ENCODE data around the gene ST3GAL5.

Gene ST3GAL5

DNA sequence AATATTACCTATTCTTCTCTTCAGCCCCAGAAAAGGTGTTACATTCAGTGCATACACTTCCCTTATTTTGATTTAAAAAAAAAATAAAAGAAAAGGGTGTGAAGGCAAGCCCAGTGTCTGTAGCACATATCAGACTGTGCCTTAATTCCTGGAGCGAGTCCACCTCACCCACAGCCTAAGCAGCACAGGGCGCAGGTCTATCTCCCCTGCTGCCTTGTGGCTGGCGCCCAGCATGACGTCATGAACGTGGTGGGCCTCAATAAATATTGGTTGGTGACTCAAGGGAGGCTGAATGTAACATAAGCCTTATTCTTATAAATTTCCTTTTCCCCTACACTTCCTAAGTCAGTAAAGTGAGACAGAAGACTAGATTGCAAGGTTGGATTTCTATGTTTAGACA lies 26.4 kb downstream of the ST3GAL5 start:
- no peak for DNase-seq
- H3K36me3 ChIP-seq: no peaks in the 10 kb centered on the region
- no peaks in the 10 kb centered on the region for H3K9me3 ChIP-seq
- H3K4me3 ChIP-seq (ENCODE audit: low read depth, low read length): no peak overlapping the region
- no peaks in the 10 kb centered on the region for H3K27me3 ChIP-seq
- TF ChIP-seq, protein P1, sequence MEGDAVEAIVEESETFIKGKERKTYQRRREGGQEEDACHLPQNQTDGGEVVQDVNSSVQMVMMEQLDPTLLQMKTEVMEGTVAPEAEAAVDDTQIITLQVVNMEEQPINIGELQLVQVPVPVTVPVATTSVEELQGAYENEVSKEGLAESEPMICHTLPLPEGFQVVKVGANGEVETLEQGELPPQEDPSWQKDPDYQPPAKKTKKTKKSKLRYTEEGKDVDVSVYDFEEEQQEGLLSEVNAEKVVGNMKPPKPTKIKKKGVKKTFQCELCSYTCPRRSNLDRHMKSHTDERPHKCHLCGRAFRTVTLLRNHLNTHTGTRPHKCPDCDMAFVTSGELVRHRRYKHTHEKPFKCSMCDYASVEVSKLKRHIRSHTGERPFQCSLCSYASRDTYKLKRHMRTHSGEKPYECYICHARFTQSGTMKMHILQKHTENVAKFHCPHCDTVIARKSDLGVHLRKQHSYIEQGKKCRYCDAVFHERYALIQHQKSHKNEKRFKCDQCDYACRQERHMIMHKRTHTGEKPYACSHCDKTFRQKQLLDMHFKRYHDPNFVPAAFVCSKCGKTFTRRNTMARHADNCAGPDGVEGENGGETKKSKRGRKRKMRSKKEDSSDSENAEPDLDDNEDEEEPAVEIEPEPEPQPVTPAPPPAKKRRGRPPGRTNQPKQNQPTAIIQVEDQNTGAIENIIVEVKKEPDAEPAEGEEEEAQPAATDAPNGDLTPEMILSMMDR (IDR thresholded peaks at IDR 0.05; ENCODE audit: low read depth, low read length): no peak
- H3K4me1 ChIP-seq: no peaks in the 10 kb centered on the region

DNA sequence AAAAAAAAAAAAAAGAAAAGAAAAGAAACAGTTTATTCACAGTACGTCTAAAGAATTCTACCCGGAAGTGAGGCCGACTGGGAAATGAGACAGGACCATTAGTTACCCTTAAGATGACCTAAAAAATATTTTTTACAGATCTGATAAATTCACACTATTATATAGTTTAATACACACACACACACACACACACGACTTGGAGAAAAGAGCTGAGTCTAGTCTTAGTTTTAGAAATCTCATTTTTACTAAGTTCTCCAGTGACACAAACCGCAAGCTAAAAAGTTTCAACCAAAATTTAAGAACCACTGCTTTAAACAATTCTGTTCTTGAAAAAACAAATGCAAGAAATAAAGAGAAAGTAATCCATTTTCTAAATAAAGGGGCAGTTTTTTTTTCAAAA lies 27.1 kb downstream of the ST3GAL5 start:
- Histone ChIP-seq H3K27me3 (no peaks in the 10 kb centered on the region), H3K4me1 (no peaks in the 10 kb centered on the region), H3K36me3 (no peaks in the 10 kb centered on the region)

DNA sequence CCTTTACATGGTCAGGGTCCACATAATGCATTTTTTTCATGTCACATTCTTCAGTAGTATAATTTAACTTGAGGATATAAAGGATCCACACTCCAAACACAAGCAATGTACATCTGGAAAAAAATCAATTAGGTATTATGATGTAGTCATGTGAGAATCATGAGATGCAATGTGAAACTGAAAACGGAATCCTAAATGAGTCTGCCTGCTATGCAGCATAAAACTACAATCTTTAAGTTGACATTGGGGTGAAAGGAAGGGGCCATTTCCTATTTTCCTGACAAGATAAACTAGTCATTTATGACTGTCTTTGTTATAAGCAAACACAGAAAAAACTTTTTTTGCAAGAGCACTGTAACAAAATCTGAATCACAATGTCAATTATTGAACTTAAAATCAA lies 27.6 kb downstream of the ST3GAL5 start:
- no peak overlapping the region for H3K4me3 ChIP-seq (ENCODE audit: low read depth, low read length)
- no peaks in the 10 kb centered on the region for H3K9me3 ChIP-seq
- H3K27me3 ChIP-seq: no peaks in the 10 kb centered on the region
- no peaks in the 10 kb centered on the region for H3K4me1 ChIP-seq
- DNase-seq: no peak
- H3K36me3 ChIP-seq: no peaks in the 10 kb centered on the region
- TF ChIP-seq, protein P1 (IDR thresholded peaks at IDR 0.05; ENCODE audit: low read depth, low read length): no peak

More for the DNA sequence above, 27.1 kb downstream of the ST3GAL5 start:
- TF ChIP-seq, protein P1 (IDR thresholded peaks at IDR 0.05; ENCODE audit: low read depth, low read length): no peak
- H3K9me3 ChIP-seq: no peaks in the 10 kb centered on the region
- H3K4me3 ChIP-seq (ENCODE audit: low read depth, low read length): no peak overlapping the region
- DNase-seq: no peak

DNA sequence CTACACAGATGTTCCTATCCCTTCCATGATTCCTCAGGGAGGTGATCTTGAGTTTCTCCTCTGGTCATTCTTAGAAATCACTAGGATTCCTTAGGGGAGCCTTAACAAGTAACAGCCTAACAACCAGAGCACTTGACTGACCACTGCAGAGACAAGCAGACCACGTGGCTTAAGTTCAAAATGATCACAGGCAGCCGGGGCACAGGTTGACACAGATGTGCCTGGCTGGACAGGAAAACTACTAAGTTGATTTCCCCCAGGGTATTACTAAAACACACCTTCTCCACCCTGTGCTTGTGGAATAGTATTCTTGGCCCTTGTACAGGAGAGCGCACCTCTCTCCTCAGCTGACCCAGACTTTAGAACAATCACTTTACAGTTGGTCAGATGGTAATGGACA lies 29.9 kb downstream of the ST3GAL5 start:
- no peaks in the 10 kb centered on the region for H3K36me3 ChIP-seq
- no peaks in the 10 kb centered on the region for H3K27me3 ChIP-seq
- no peak overlapping the region for H3K4me3 ChIP-seq (ENCODE audit: low read depth, low read length)
- H3K9me3 ChIP-seq: no peaks in the 10 kb centered on the region
- DNase-seq: no peak
- no peaks in the 10 kb centered on the region for H3K4me1 ChIP-seq
- TF ChIP-seq, protein P1 (IDR thresholded peaks at IDR 0.05; ENCODE audit: low read depth, low read length): no peak

DNA sequence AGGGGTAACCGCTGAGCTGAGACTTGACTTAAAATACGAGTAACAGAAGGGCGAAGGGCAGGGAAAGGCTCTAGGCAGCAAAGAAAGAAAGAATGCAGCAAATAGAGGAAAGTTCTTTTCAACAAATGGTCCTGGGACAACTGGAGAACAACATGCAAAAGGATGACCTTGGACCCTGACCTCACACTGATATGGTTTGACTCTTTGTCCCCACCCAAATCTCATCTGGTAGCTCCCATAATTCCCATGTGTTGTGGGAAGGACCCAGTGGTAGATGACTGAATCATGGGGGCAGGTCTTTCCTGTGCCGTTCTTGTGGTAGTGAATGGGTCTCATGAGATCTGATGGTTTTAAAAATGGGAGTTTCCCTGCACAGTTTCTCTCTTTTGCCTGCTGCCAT lies 33.9 kb downstream of the ST3GAL5 start:
- TF ChIP-seq, protein P1 (IDR thresholded peaks at IDR 0.05; ENCODE audit: low read depth, low read length): no peak
- H3K4me3 ChIP-seq (ENCODE audit: low read depth, low read length): no peak overlapping the region
- H3K36me3 ChIP-seq: no peaks in the 10 kb centered on the region
- no peaks in the 10 kb centered on the region for H3K4me1 ChIP-seq
- H3K27me3 ChIP-seq: no peaks in the 10 kb centered on the region
- no peak for DNase-seq
- H3K9me3 ChIP-seq: no peaks in the 10 kb centered on the region

DNA sequence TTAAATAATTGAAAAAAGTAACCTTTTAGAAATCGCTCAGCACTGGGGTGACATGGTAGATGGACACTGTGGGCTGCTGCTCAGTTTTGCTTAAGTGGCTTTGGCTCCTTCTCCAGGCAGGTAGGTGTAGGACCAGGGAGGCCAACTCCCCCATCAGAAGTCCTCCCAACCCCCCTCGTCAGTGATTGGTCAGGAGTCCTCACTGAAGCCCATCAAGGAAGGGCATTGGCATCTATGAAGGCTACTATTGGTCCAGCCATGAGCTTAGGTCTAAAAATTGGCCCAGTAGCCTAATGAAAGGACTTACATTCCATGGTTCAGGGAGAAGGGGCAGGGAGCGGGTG lies 34.7 kb downstream of the ST3GAL5 start:
- H3K27me3 ChIP-seq: no peaks in the 10 kb centered on the region
- H3K4me3 ChIP-seq (ENCODE audit: low read depth, low read length): no peak overlapping the region
- no peaks in the 10 kb centered on the region for H3K9me3 ChIP-seq
- TF ChIP-seq, protein P1 (IDR thresholded peaks at IDR 0.05; ENCODE audit: low read depth, low read length): no peak
- no peaks in the 10 kb centered on the region for H3K4me1 ChIP-seq
- DNase-seq: no peak
- H3K36me3 ChIP-seq: no peaks in the 10 kb centered on the region

Measured in BE2C (cell line).